Osteoblast (primary cell): ENCODE results near the gene SCLY. TPM values are rescaled to one million over a fixed set of nuclear protein-coding genes. Genes with fewer than 3 reads are reported as not detected.

Source experiments
- DNase-seq: peaks from one replicate; pipeline ENCODE4 v3.0.0; 2011; ENCODE audit warnings: low spot score, mixed read lengths; ENCODE audit not compliant: insufficient read length; ENCODE audit errors: missing footprints
- H2AFZ ChIP-seq: 2 replicates; pipeline ENCODE4 v1.6.0; 2011; ENCODE audit warnings: mild to moderate bottlenecking, low read length
- H3K27ac ChIP-seq: 2 replicates; pipeline ENCODE4 v1.5.1; 2011; ENCODE audit warnings: mild to moderate bottlenecking, low read depth, low read length, moderate library complexity
- H3K27me3 ChIP-seq: 2 replicates; pipeline ENCODE4 v1.6.0; 2012; ENCODE audit warnings: mild to moderate bottlenecking, control low read depth, inconsistent platforms, low read length, moderate library complexity; ENCODE audit not compliant: insufficient read depth
- H3K36me3 ChIP-seq: 2 replicates; pipeline ENCODE4 v1.5.1; 2011; ENCODE audit warnings: mild to moderate bottlenecking, low read length, control low read depth, moderate library complexity; ENCODE audit not compliant: insufficient read depth
- H3K4me1 ChIP-seq: 2 replicates; pipeline ENCODE4 v1.5.1; 2011; ENCODE audit warnings: mild to moderate bottlenecking, low read length, control low read depth, moderate library complexity; ENCODE audit not compliant: insufficient read depth
- H3K4me2 ChIP-seq: 2 replicates; pipeline ENCODE4 v1.6.0; 2011; ENCODE audit warnings: mild to moderate bottlenecking, low read length; ENCODE audit not compliant: insufficient read depth
- H3K4me3 ChIP-seq: fragments of 200-600 bp; sonication (generic); 3 replicates; pipeline ENCODE4 v1.5.1; 2012; ENCODE audit warnings: mild to moderate bottlenecking, low read length, inconsistent platforms; ENCODE audit not compliant: insufficient read depth
- H3K79me2 ChIP-seq: 2 replicates; pipeline ENCODE4 v1.6.0; 2012; ENCODE audit warnings: mild to moderate bottlenecking, low read length, control low read depth, inconsistent platforms; ENCODE audit not compliant: insufficient read depth
- H3K9me3 ChIP-seq: 2 replicates; pipeline ENCODE4 v1.5.1; 2011; ENCODE audit warnings: low read depth, low read length, control low read depth
- H4K20me1 ChIP-seq: 2 replicates; pipeline ENCODE4 v1.6.0; 2012; ENCODE audit warnings: mild to moderate bottlenecking, low read length, control low read depth; ENCODE audit not compliant: insufficient read depth
- total RNA-seq: library from RNA; depleted of rRNA; stranded (reverse); fragments of >200 nt; gene quantifications from 2 replicates; pipeline ENCODE4 v1.2.3, GENCODE V29; 2012
- TF ChIP-seq, protein P1 (sequence below): IDR thresholded peaks from 2 replicates; pipeline ENCODE4 v1.5.1; 2011; ENCODE audit warnings: mild to moderate bottlenecking, low read depth, low read length, moderate library complexity; ENCODE audit errors: extremely low read depth

SCLY gene
- total RNA-seq, 1 donor, result 11.6 TPM

DNA sequence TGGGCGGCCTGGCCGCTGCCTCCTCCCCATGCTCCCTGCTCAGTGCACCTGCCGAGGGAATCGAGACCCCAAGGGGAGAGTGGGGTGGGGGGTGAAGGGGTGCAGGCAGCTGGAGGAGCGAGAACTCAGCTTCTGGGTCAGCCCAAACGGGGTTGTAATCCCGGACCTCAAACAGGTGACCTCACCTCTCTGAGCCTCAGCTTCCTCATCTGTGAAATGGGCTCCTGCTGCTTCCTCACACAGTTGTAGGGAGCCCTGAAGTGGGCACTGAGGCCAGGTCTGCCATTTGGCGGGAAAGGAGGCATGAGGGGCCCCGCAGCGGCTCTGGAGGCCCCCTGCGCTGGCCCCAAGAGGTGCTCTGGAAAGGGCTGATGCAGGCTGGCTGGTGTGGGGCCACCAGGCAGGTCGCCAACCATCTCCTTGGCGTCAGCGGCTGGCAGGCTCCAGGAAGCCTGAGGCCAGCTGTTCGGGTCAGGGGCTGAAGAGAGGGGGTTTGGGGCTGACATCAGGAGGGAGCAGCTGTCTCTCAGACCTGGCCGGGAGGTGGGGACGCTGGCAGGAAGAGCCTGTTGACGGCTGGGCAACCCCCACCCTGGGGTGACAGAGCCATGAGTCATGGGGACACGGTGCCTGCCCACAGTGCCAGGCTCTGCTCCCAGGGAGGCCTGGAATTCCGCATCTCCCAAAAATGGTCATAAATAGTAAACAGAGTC is 82.6 kb downstream of the SCLY start:
- Histone ChIP-seq H3K27ac (no peak overlapping the region), H3K4me3 (peak overlapping the region; percentile 18), H3K36me3 (no peaks in the 10 kb centered on the region), H4K20me1 (no peaks in the 10 kb centered on the region), H2AFZ (no peak overlapping the region), H3K9me3 (no peaks in the 10 kb centered on the region), H3K4me2 (no peak overlapping the region), H3K79me2 (no peaks in the 10 kb centered on the region), H3K4me1 (peaks cover 11% of the 10 kb centered on the region), H3K27me3 (no peaks in the 10 kb centered on the region)
- peak; percentile 97 for DNase-seq
- TF ChIP-seq, protein P1, sequence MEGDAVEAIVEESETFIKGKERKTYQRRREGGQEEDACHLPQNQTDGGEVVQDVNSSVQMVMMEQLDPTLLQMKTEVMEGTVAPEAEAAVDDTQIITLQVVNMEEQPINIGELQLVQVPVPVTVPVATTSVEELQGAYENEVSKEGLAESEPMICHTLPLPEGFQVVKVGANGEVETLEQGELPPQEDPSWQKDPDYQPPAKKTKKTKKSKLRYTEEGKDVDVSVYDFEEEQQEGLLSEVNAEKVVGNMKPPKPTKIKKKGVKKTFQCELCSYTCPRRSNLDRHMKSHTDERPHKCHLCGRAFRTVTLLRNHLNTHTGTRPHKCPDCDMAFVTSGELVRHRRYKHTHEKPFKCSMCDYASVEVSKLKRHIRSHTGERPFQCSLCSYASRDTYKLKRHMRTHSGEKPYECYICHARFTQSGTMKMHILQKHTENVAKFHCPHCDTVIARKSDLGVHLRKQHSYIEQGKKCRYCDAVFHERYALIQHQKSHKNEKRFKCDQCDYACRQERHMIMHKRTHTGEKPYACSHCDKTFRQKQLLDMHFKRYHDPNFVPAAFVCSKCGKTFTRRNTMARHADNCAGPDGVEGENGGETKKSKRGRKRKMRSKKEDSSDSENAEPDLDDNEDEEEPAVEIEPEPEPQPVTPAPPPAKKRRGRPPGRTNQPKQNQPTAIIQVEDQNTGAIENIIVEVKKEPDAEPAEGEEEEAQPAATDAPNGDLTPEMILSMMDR, result no peak

DNA sequence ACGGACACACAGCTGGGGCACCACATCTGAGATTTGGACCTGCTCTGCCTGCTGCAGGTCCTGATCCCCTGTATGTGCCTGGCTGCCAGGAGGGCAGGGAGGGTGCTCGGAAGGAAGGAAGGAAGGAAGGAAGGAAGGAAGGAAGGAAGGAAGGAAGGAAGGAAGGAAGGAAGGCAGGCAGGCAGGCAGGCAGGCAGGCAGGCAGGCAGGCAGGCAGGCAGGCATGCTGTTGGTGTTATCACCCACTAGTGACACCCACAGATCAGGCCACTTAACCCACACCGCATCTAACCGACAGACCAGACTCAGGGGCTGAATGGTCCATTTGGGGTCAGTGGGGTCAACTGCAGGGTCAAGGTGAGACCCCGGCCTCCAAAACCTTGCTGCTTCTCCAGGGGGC is 83.5 kb downstream of the SCLY start:
- no peak overlapping the region for H3K4me2 ChIP-seq
- no peaks in the 10 kb centered on the region for H3K36me3 ChIP-seq
- TF ChIP-seq, protein P1, result no peak
- H4K20me1 ChIP-seq, result no peaks in the 10 kb centered on the region
- no peak overlapping the region for H3K27ac ChIP-seq
- H3K4me1 ChIP-seq, result peaks cover 11% of the 10 kb centered on the region
- no peak overlapping the region for H2AFZ ChIP-seq
- H3K4me3 ChIP-seq, result no peak overlapping the region
- no peaks in the 10 kb centered on the region for H3K79me2 ChIP-seq
- no peaks in the 10 kb centered on the region for H3K27me3 ChIP-seq
- no peaks in the 10 kb centered on the region for H3K9me3 ChIP-seq
- DNase-seq, result no peak

DNA sequence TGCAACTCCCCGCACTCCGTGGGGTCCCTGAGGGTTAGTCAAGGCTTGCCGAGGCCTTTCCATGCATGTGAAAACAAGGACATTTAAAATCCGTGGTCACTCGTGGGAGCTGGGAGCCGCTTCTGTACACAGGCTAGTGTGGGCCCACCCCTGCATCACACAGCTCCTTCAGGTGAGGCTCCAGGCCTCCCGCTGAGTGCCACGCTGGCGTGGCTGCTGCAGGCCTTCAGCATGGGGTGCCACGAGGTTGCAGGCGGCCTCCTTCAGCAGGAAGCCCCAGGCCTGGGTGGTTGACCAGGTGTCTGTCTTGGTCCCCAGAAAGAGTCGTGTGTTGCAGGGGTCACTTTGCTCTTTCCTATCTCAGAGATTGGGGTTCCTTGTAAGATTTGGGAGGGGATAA is 84.2 kb downstream of the SCLY start:
- no peak overlapping the region for H2AFZ ChIP-seq
- TF ChIP-seq, protein P1, result no peak
- H3K4me1 ChIP-seq, result peaks cover 11% of the 10 kb centered on the region
- H3K27ac ChIP-seq, result no peak overlapping the region
- H3K79me2 ChIP-seq, result no peaks in the 10 kb centered on the region
- no peaks in the 10 kb centered on the region for H3K27me3 ChIP-seq
- DNase-seq, result no peak
- H3K9me3 ChIP-seq, result no peaks in the 10 kb centered on the region
- no peaks in the 10 kb centered on the region for H3K36me3 ChIP-seq
- no peaks in the 10 kb centered on the region for H4K20me1 ChIP-seq
- H3K4me3 ChIP-seq, result no peak overlapping the region
- H3K4me2 ChIP-seq, result no peak overlapping the region

DNA sequence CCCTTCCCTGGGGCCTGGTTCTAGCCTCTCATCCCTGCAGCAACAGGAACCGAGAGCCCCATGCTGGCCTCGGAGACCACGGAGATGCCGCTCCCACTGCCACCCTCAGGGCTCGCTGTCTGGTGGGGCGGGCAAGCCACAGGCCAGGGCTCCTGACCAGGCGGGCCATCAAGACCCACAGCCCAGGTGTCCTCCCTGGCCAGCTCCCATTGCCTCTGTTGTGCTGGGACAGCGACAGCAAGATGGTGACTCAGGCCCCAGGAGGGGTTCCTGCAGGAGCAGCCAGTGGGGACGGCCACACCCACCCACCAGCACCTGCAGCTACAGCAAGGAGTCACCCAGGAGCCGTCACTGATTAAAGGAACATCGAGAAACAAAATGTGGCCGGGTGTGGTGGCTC is 85.0 kb downstream of the SCLY start:
- H3K4me2 ChIP-seq, result no peak overlapping the region
- H3K79me2 ChIP-seq, result no peaks in the 10 kb centered on the region
- peaks cover 11% of the 10 kb centered on the region for H3K4me1 ChIP-seq
- no peaks in the 10 kb centered on the region for H3K9me3 ChIP-seq
- no peak for DNase-seq
- no peak overlapping the region for H3K27ac ChIP-seq
- TF ChIP-seq, protein P1, result no peak
- H4K20me1 ChIP-seq, result no peaks in the 10 kb centered on the region
- no peak overlapping the region for H2AFZ ChIP-seq
- H3K36me3 ChIP-seq, result no peaks in the 10 kb centered on the region
- no peaks in the 10 kb centered on the region for H3K27me3 ChIP-seq
- H3K4me3 ChIP-seq, result no peak overlapping the region
